Adrenal gland (tissue), 12 donors: ENCODE data around the gene NDUFA6. TPM values are rescaled to one million over a fixed set of nuclear protein-coding genes. Genes with fewer than 3 reads are reported as not detected.
"Not testable (repeated sequence)": the region's sequence is repeated elsewhere in the genome, so short reads cannot be mapped to it uniquely, and the experiment has no call there.

Experiments used
- DNase-seq, 7 donors: peaks; one replicate each; pipeline ENCODE4 v3.0.0-alpha.2; 2019 to 2020
- H3K27ac ChIP-seq, 5 donors: fragments of 200-600 bp; sonication (generic) in 4 of 5; 1 replicate in 3 of 5; 2 replicates in 2 of 5; pipeline versions ENCODE4 v1.5.1 to v1.8.0; 2016 to 2020; ENCODE audit warnings: mild to moderate bottlenecking in 1 of 5
- H3K27me3 ChIP-seq: fragments of 200-600 bp; 2 replicates; pipeline ENCODE4 v1.8.0; 2021
- H3K36me3 ChIP-seq, 2 donors: fragments of 200-600 bp; replicated peaks in 1 of 2; 1 replicate in 1 of 2; 2 replicates in 1 of 2; pipeline versions ENCODE4 v1.5.1 to v1.8.0; 2018 to 2022
- H3K4me1 ChIP-seq, 2 donors: fragments of 200-600 bp; replicated peaks in 1 of 2; 1 replicate in 1 of 2; 2 replicates in 1 of 2; pipeline versions ENCODE4 v1.5.1 to v1.8.0; 2018 to 2021
- H3K4me3 ChIP-seq, 4 donors: fragments of 200-600 bp; sonication (generic) in 3 of 4; one replicate each; pipeline ENCODE4 v1.5.1; 2016 to 2018
- H3K9me3 ChIP-seq, 3 donors: fragments of 200-600 bp; sonication (generic) in 1 of 3; replicated peaks in 1 of 3; 1 replicate in 2 of 3; 2 replicates in 1 of 3; pipeline versions ENCODE4 v1.5.1 to v1.8.0; 2016 to 2021
- POLR2A ChIP-seq, 2 donors: fragments of 450-650 bp; IDR thresholded peaks; one replicate each; pipeline ENCODE4 v1.6.1; 2017; ENCODE audit warnings: antibody characterized with exemption in 2 of 2, mild to moderate bottlenecking in 2 of 2, moderate library complexity in 1 of 2
- WGBS, 4 donors: extraction: QIAGEN DNeasy Blood & Tissue Kit in 2 of 4; methylation state at CpG; one replicate each; pipeline versions ENCODE4 v1.1.5 to v1.1.7; 2013 to 2017; 5-methylcytosine and 5-hydroxymethylcytosine counted together
- intact Hi-C, 2 donors: fragments of 100-400 bp; cut with DNase I; formaldehyde crosslinking; loops; one replicate each; pipeline versions ENCODE4 v1.14.1 to v1.15.0; 2022 to 2023
- polyA plus RNA-seq, 3 donors: library from polyadenylated mRNA; stranded (reverse); fragments of 200-250 nt in 2 of 3; fragments of 350-450 nt in 1 of 3; fragmentation: Illumina TruSeq in 1 of 3; extraction: RNeasy Lipid Tissue Mini Kit (QIAGEN cat#74804) in 1 of 3; gene quantifications; one replicate each; pipeline ENCODE4 v1.2.3, GENCODE V29; 2013 to 2014
- total RNA-seq, 9 donors: library from RNA; depleted of rRNA in 4 of 9; stranded (reverse); fragments of >200 nt in 4 of 9; fragments of 120-200 nt in 1 of 9; fragmentation: NEBNext Ultra II Directional in 1 of 9; extraction: Animal tissue kit (Norgen Biotek cat#: 25700) in 1 of 9; gene quantifications; one replicate each; pipeline versions ENCODE4 v1.1.0 to v1.2.4, GENCODE V29; 2013 to 2023
- TF ChIP-seq, protein P1 (sequence below), 6 experiments: fragments of 450-650 bp in 4 of 6; fragments of 200-600 bp in 2 of 6; sonication (generic) in 1 of 6; IDR thresholded peaks; 1 replicate in 5 of 6; 2 replicates in 1 of 6; pipeline versions ENCODE4 v1.5.1 to v1.8.0; 2016 to 2021; ENCODE audit warnings: antibody characterized with exemption in 6 of 6, mild to moderate bottlenecking in 2 of 6, moderate library complexity in 1 of 6
- donor health status: healthy with polysubstance abuse.
- donor health status: Bipolar disorder and iron deficiency.
- donor health status: DM: yes; HTN: yes; CAD: no.
- donor health status: DM: no; HTN: no; CAD: no.
- donor health status: DM: no; HTN: no; CAD: no.
- donor health status: DM: yes; HTN: yes; CAD: no.

Gene NDUFA6
- total and polyA plus RNA-seq, 12 donors = 57.0 to 372 (median 88.7) TPM

DNA sequence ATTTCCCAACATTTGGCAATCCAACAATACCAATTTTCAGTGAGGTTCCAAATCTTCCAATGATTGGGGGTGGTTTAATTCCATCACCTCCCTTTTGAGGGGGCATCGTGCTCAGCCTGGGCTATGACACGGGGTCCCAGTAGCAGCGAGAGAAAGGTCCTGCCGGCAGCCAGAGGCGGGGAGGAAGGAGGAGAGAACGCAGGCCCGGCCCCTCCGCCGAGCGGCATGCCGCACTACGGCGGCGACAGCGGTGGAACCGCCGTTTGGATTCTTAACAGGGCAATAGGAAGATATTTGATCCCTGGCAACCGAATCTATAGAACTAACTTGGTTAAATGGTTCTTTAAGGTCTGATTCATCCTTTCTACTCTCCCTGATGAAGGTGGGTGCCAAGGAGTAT lies 18.3 kb upstream of the NDUFA6 start:
- intact Hi-C loops = no loop called here
- no peaks in the 10 kb centered on the region for H3K27me3 ChIP-seq
- TF ChIP-seq, protein P1, sequence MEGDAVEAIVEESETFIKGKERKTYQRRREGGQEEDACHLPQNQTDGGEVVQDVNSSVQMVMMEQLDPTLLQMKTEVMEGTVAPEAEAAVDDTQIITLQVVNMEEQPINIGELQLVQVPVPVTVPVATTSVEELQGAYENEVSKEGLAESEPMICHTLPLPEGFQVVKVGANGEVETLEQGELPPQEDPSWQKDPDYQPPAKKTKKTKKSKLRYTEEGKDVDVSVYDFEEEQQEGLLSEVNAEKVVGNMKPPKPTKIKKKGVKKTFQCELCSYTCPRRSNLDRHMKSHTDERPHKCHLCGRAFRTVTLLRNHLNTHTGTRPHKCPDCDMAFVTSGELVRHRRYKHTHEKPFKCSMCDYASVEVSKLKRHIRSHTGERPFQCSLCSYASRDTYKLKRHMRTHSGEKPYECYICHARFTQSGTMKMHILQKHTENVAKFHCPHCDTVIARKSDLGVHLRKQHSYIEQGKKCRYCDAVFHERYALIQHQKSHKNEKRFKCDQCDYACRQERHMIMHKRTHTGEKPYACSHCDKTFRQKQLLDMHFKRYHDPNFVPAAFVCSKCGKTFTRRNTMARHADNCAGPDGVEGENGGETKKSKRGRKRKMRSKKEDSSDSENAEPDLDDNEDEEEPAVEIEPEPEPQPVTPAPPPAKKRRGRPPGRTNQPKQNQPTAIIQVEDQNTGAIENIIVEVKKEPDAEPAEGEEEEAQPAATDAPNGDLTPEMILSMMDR (IDR thresholded peaks at IDR 0.05) = no peak
- TF ChIP-seq POLR2A (IDR thresholded peaks at IDR 0.05) = no peak
- DNase-seq = no peak
- no peaks in the 10 kb centered on the region for H3K36me3 ChIP-seq
- H3K27ac ChIP-seq = no peak overlapping the region
- H3K9me3 ChIP-seq = peaks cover 0 to 11% (median 0%) of the 10 kb centered on the region in 3 donors
- 83 to 86% (median 85%) methylated on average over 18 of the region's 18 CpGs for WGBS, 4 donors
- no peaks in the 10 kb centered on the region for H3K4me1 ChIP-seq
- H3K4me3 ChIP-seq = no peak overlapping the region

DNA sequence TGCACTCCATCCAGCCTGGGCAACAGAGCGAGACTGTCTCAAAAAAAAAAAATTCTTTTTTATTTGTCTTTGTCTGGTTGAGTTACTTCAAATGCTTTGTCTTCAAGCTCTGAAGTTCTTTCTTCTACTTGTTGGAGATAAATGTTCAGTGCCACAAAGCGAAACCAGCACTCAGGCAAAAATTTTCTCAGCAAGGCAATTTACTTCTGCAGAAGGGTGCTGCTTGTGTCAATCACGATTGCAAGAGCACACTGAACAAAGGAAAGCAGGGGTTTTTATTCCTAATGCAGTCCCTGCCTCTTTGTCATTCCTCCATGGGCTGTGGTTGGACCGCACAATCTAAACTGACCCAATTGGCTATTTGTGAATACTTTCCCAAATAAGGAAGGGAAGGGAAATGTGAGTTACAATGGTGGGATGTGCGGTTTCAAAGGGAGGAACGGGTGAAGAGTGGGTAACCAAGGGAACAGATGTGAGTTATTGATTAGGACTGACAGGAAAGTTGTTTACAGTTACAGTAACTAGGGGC lies 13.8 kb upstream of the NDUFA6 start:
- 95 to 97% (median 95%) methylated on average over 6 of the region's 6 CpGs for WGBS, 4 donors
- intact Hi-C loops, H3K27ac ChIP-seq, DNase-seq, H3K27me3 ChIP-seq, H3K4me1 ChIP-seq, H3K36me3 ChIP-seq, H3K4me3 ChIP-seq: not testable (repeated sequence)
- peaks cover 0 to 14% (median 0%) of the 10 kb centered on the region in 3 donors for H3K9me3 ChIP-seq

DNA sequence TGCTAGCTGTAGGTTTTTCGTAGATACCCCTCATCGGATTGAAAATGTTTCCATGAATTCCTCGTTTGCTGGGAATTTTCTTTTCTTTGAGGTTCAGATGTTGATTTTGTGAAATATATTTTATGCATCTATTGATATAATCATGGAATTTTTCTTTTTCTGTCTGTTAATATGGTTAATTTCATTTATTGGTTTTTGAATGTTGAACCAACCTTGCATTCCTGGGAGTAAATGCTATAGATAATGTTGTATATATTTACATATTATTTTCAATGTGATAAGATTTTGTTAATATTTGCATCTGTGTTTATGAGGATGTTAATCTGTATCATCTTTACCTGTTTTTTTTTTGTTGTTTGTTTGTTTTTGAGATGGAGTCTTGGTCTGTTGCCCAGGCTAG lies 10.6 kb upstream of the NDUFA6 start:
- TF ChIP-seq, protein P1 (IDR thresholded peaks at IDR 0.05) = no peak
- no peak for TF ChIP-seq POLR2A (IDR thresholded peaks at IDR 0.05)
- no peak for DNase-seq
- H3K4me1 ChIP-seq = no peaks in the 10 kb centered on the region
- intact Hi-C loops = no loop called here
- peaks cover 0 to 14% (median 0%) of the 10 kb centered on the region in 3 donors for H3K9me3 ChIP-seq
- no peak overlapping the region for H3K27ac ChIP-seq
- H3K36me3 ChIP-seq = no peaks in the 10 kb centered on the region
- WGBS, 4 donors = 97 to 100% (median 99%) methylated on average over 3 of the region's 3 CpGs
- H3K27me3 ChIP-seq = no peaks in the 10 kb centered on the region
- no peak overlapping the region for H3K4me3 ChIP-seq

DNA sequence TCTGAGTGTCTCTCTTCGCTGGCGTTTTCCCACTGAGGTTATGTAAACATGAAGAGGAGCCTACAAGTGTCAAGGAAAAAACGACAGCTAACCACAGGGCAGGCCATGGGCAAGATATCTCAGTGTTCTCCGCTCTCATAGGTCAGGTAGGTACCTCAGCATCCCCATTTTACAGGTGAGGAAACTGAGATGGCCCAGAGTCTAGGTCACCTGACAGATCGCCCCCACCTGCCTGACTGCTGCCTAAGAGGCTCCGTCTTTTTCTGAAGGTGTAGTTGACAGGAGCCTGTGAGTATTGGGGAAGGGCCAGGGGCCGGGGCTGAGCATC lies 847 bp upstream of the NDUFA6 start:
- H3K27me3 ChIP-seq = no peaks in the 10 kb centered on the region
- peak overlapping the region in 2 of 4 donors; percentile 36 to 94 for H3K4me3 ChIP-seq
- TF ChIP-seq, protein P1 (IDR thresholded peaks at IDR 0.05) = no peak
- TF ChIP-seq POLR2A (IDR thresholded peaks at IDR 0.05) = no peak
- H3K9me3 ChIP-seq = no peaks in the 10 kb centered on the region
- peak overlapping the region; percentile 40 to 99 (median 89) for H3K27ac ChIP-seq
- intact Hi-C loops = loop anchor here in 1 of 2 donors (2.0 kb wide), 1 partner anchor 345 kb away; no protein-coding TSS in a partner anchor
- H3K36me3 ChIP-seq = peaks cover 0 to 10% of the 10 kb centered on the region in 2 donors
- H3K4me1 ChIP-seq = peaks cover 11 to 36% of the 10 kb centered on the region in 2 donors
- DNase-seq = no peak
- WGBS, 4 donors = 26 to 38% (median 28%) methylated on average over 6 to 7 of the region's 7 CpGs

DNA sequence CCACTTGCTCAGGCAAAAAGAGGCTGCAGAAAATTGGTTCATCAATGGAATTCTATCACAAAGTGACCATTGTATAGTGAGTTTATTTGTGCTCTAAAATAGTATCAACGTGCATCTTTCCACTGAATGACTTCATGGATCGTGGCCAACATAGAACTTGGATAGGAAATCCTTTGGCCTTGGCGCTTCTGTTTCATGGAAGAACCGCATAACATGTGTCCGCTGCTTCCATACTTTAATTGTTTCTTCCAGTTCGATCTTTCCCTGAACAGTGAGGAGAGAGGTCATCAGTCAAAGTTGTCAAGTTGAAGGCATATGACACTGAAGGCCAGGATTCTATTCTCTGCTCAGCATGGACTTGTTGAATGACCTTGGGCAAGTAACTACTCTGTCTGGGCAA lies 4.5 kb downstream of the NDUFA6 start:
- TF ChIP-seq, protein P1 (IDR thresholded peaks at IDR 0.05) = no peak
- TF ChIP-seq POLR2A (IDR thresholded peaks at IDR 0.05) = no peak
- Histone ChIP-seq H3K27ac (peak overlapping the region in 3 of 5 donors; percentile 31 to 60 (median 51)), H3K27me3 (no peaks in the 10 kb centered on the region), H3K36me3 (peaks cover 0 to 53% of the 10 kb centered on the region in 2 donors), H3K4me3 (no peak overlapping the region), H3K9me3 (no peaks in the 10 kb centered on the region), H3K4me1 (peaks cover 11 to 39% of the 10 kb centered on the region in 2 donors)
- WGBS, 4 donors = 32 to 39% (median 38%) methylated on average over 6 of the region's 6 CpGs
- intact Hi-C loops = no loop called here
- peak in 4 of 7 donors; percentile 29 to 54 (median 44) for DNase-seq
